OCI-LY7 (cell line): ENCODE measurements around the gene CCDC148. TPM values are rescaled to one million over a fixed set of nuclear protein-coding genes. Genes with fewer than 3 reads are reported as not detected.

Experiments used
- BruUV-seq: library from RNA; stranded (reverse); fragments of 400-500 nt; replicated peaks from 2 replicates; lab custom pipeline; 2021; lab: Mats Ljungman, UMichigan
- CTCF ChIA-PET: fragments of 300-600 bp; sonication (Branson Sonifier 250); formaldehyde crosslinking; loops from one replicate; lab custom pipeline; 2022; ENCODE audit warnings: antibody characterized with exemption; ENCODE audit not compliant: unreplicated experiment; lab: Charles Lee
- POLR2A ChIA-PET: fragments of 300-600 bp; sonication (Branson Sonifier 250); formaldehyde crosslinking; loops from one replicate; lab custom pipeline; 2022; ENCODE audit warnings: antibody characterized with exemption; lab: Charles Lee
- DNase-seq: peaks from one replicate; pipeline ENCODE4 v3.0.0-alpha.2; 2015; ENCODE audit warnings: low spot score
- H2AFZ ChIP-seq: fragments of 200-600 bp; sonication (generic), shearing (Covaris generic); 2 replicates; pipeline ENCODE4 v1.6.1; 2014; ENCODE audit warnings: mild to moderate bottlenecking, antibody characterized with exemption, low read length, moderate library complexity
- H3K27ac ChIP-seq: fragments of 200-600 bp; sonication (generic); 2 replicates; pipeline ENCODE4 v1.5.1; 2014; ENCODE audit warnings: mixed run types, low read depth, mild to moderate bottlenecking, moderate library complexity, low read length, inconsistent platforms; ENCODE audit not compliant: poor library complexity, severe bottlenecking
- H3K36me3 ChIP-seq: fragments of 200-600 bp; sonication (generic); 2 replicates; pipeline ENCODE4 v1.6.1; 2014; ENCODE audit warnings: mild to moderate bottlenecking, antibody characterized with exemption, low read length, moderate library complexity, mixed read lengths; ENCODE audit not compliant: insufficient read depth
- H3K4me1 ChIP-seq: fragments of 200-600 bp; sonication (generic); 2 replicates; pipeline ENCODE4 v1.5.1; 2014; ENCODE audit warnings: mild to moderate bottlenecking, low read length; ENCODE audit not compliant: insufficient read depth, poor library complexity, severe bottlenecking
- H3K4me2 ChIP-seq: fragments of 200-600 bp; sonication (generic); 2 replicates; pipeline ENCODE4 v1.6.1; 2014; ENCODE audit warnings: mild to moderate bottlenecking, low read length
- H3K4me3 ChIP-seq: fragments of 200-600 bp; sonication (generic); 2 replicates; pipeline ENCODE4 v1.5.1; 2014; ENCODE audit warnings: mild to moderate bottlenecking, low read depth, low read length; ENCODE audit not compliant: poor library complexity, severe bottlenecking
- H3K79me2 ChIP-seq: fragments of 200-600 bp; sonication (generic); 2 replicates; pipeline ENCODE4 v1.6.1; 2016; ENCODE audit warnings: low read depth, mild to moderate bottlenecking, low read length, moderate library complexity, mixed read lengths; ENCODE audit not compliant: insufficient read depth
- H3K9me2 ChIP-seq: fragments of 200-600 bp; sonication (generic); 2 replicates; pipeline ENCODE4 v1.6.1; 2016; ENCODE audit warnings: mild to moderate bottlenecking, low read length, mixed read lengths; ENCODE audit not compliant: insufficient read depth
- H3K9me3 ChIP-seq: fragments of 200-600 bp; sonication (generic); 2 replicates; pipeline ENCODE4 v1.6.1; 2014; ENCODE audit warnings: mild to moderate bottlenecking, mixed run types, low read length, mixed read lengths
- H4K20me1 ChIP-seq: fragments of 200-600 bp; sonication (generic); 2 replicates; pipeline ENCODE4 v1.6.1; 2014; ENCODE audit warnings: mild to moderate bottlenecking, antibody characterized with exemption, low read length, moderate library complexity, mixed read lengths; ENCODE audit not compliant: insufficient read depth
- EZH2phosphoT487 ChIP-seq: fragments of 200-600 bp; sonication (generic); IDR thresholded peaks from 2 replicates; pipeline ENCODE4 v1.6.1; 2018; ENCODE audit warnings: low read depth, borderline replicate concordance, mild to moderate bottlenecking, mixed run types, antibody characterized with exemption, low read length, moderate library complexity, mixed read lengths
- intact Hi-C: fragments of 100-400 bp; cut with micrococcal nuclease; formaldehyde crosslinking; loops from one replicate; pipeline ENCODE4 v1.10.0; 2022; ENCODE audit not compliant: unreplicated experiment
- total RNA-seq, 2 experiments: library from RNA; depleted of rRNA in 1 of 2; stranded (reverse); fragments of >200 nt in 1 of 2; shearing (Covaris generic) in 1 of 2; gene quantifications; 2 replicates each; pipeline ENCODE4 v1.2.3, GENCODE V29; 2014 to 2022
- TF ChIP-seq, protein P1 (sequence below): fragments of 200-600 bp; sonication (generic); conservative IDR thresholded peaks from 2 replicates; pipeline ENCODE4 v1.5.1; 2014; ENCODE audit warnings: mild to moderate bottlenecking, antibody characterized with exemption, low read length, moderate library complexity, mixed read lengths

Gene CCDC148
- total RNA-seq, 2 experiments from 2014 or later = 0.19 to 0.99 TPM

GRCh38 chr2:158482594-158482993, 26.0 kb upstream of the CCDC148 start:
- POLR2A ChIA-PET = interaction anchor here (0.7 to 1.2 kb wide), 2 partner anchors 14 to 18 kb away, joined by 3 read pairs; no protein-coding TSS in a partner anchor
- H3K4me3 ChIP-seq = no peak overlapping the region
- intact Hi-C loops = no loop called here
- H2AFZ ChIP-seq = no peak overlapping the region
- no peaks in the 10 kb centered on the region for H3K36me3 ChIP-seq
- H3K4me1 ChIP-seq = no peaks in the 10 kb centered on the region
- CTCF ChIA-PET = no interaction called here
- DNase-seq = no peak
- peaks cover 6% of the 10 kb centered on the region; the same call in 1 of the 2 replicates for H4K20me1 ChIP-seq
- no peak for TF ChIP-seq EZH2phosphoT487
- TF ChIP-seq, protein P1, sequence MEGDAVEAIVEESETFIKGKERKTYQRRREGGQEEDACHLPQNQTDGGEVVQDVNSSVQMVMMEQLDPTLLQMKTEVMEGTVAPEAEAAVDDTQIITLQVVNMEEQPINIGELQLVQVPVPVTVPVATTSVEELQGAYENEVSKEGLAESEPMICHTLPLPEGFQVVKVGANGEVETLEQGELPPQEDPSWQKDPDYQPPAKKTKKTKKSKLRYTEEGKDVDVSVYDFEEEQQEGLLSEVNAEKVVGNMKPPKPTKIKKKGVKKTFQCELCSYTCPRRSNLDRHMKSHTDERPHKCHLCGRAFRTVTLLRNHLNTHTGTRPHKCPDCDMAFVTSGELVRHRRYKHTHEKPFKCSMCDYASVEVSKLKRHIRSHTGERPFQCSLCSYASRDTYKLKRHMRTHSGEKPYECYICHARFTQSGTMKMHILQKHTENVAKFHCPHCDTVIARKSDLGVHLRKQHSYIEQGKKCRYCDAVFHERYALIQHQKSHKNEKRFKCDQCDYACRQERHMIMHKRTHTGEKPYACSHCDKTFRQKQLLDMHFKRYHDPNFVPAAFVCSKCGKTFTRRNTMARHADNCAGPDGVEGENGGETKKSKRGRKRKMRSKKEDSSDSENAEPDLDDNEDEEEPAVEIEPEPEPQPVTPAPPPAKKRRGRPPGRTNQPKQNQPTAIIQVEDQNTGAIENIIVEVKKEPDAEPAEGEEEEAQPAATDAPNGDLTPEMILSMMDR = no peak
- H3K4me2 ChIP-seq = no peak overlapping the region
- BruUV-seq = no TSS peak
- no peaks in the 10 kb centered on the region for H3K9me2 ChIP-seq
- no peaks in the 10 kb centered on the region for H3K9me3 ChIP-seq
- no peaks in the 10 kb centered on the region; the same call in 1 of the 2 replicates for H3K79me2 ChIP-seq
- H3K27ac ChIP-seq = no peak overlapping the region

DNA sequence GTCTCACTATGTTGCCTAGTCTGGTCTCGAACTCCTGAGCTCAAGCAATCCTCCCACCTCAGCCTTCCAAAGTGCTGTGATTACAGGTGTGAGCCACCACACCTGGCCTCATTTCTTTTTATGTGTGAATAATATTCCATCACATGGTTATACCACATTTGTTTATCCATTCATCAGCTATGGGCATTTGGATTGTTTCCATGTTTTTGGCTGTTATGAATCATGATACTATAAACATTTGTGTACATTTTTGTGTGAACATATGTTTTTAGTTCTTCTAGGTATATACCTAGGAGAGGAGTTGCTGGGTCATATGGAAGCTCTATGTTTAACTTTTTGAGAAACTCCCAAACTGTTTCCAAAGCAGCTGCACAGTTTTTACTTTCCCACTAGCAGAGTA, 24.6 kb upstream of the CCDC148 start:
- no peaks in the 10 kb centered on the region; the same call in 1 of the 2 replicates for H3K79me2 ChIP-seq
- no peak for DNase-seq
- TF ChIP-seq, protein P1 = no peak
- TF ChIP-seq EZH2phosphoT487 = no peak
- H4K20me1 ChIP-seq = peaks cover 6% of the 10 kb centered on the region; the same call in 1 of the 2 replicates
- H2AFZ ChIP-seq = no peak overlapping the region
- no peak overlapping the region for H3K4me2 ChIP-seq
- peaks cover 4% of the 10 kb centered on the region for H3K4me1 ChIP-seq
- intact Hi-C loops = no loop called here
- H3K36me3 ChIP-seq = no peaks in the 10 kb centered on the region
- H3K9me2 ChIP-seq = no peaks in the 10 kb centered on the region
- ChIA-PET POLR2A (interaction anchor here (0.9 to 1.2 kb wide), 2 partner anchors 9 to 20 kb away, joined by 3 to 5 read pairs; no protein-coding TSS in a partner anchor), CTCF (no interaction called here)
- no TSS peak for BruUV-seq
- H3K27ac ChIP-seq = no peak overlapping the region
- H3K9me3 ChIP-seq = no peaks in the 10 kb centered on the region
- no peak overlapping the region for H3K4me3 ChIP-seq

- H3K9me2 ChIP-seq = no peaks in the 10 kb centered on the region
- H2AFZ ChIP-seq = no peak overlapping the region
- no peak for DNase-seq
- H3K79me2 ChIP-seq = no peaks in the 10 kb centered on the region; the same call in 1 of the 2 replicates
- no peak for TF ChIP-seq EZH2phosphoT487
- TF ChIP-seq, protein P1 = no peak
- H3K4me1 ChIP-seq = peaks cover 4% of the 10 kb centered on the region
- H3K9me3 ChIP-seq = no peaks in the 10 kb centered on the region
- CTCF ChIA-PET = no interaction called here
- H3K27ac ChIP-seq = no peak overlapping the region
- H3K4me2 ChIP-seq = no peak overlapping the region
- no peaks in the 10 kb centered on the region for H3K36me3 ChIP-seq
- no peak overlapping the region for H3K4me3 ChIP-seq
- H4K20me1 ChIP-seq = no peaks in the 10 kb centered on the region
- BruUV-seq = no TSS peak
- POLR2A ChIA-PET = interaction anchor here (3.5 kb wide), 1 partner anchor 10 kb away, joined by 21 read pairs; no protein-coding TSS in a partner anchor
- intact Hi-C loops = no loop called here
Measured at GRCh38 chr2:158478816-158479215, 22.3 kb upstream of the CCDC148 start.
